ENCODE measurements around the gene CHRNG. TPM values are rescaled to one million over a fixed set of nuclear protein-coding genes. Genes with fewer than 3 reads are reported as not detected.

The CHRNG gene
- total RNA-seq, 1 donor from 2014 or later = not detected

- Mint-ChIP-seq H3K4me3 (no peak overlapping the region), H3K27me3 (no peaks in the 10 kb centered on the region), H3K36me3 (ENCODE audit: low read depth) (peaks cover 75% of the 10 kb centered on the region), H3K27ac (no peak overlapping the region), H3K4me1 (peaks cover 6% of the 10 kb centered on the region), H3K9me3 (no peaks in the 10 kb centered on the region)
- DNase-seq = no peak
- intact Hi-C loops (cut with micrococcal nuclease) = no loop called here
- ChIA-PET CTCF (no interaction called here), POLR2A (no interaction called here)
- no peak for TF ChIP-seq CTCF (IDR thresholded peaks at IDR 0.05)
- ATAC-seq (ENCODE audit: low read depth) = no peak
Measured at GRCh38 chr2:232580648-232580981, 41.1 kb downstream of the CHRNG start.

GRCh38 chr2:232581725-232582124, 42.2 kb downstream of the CHRNG start:
- TF ChIP-seq CTCF (IDR thresholded peaks at IDR 0.05) = no peak
- no peak for DNase-seq
- intact Hi-C loops (cut with micrococcal nuclease) = no loop called here
- ChIA-PET POLR2A (no interaction called here), CTCF (no interaction called here)
- no peak overlapping the region for H3K27ac Mint-ChIP-seq
- H3K9me3 Mint-ChIP-seq = no peaks in the 10 kb centered on the region
- no peak for ATAC-seq (ENCODE audit: low read depth)
- peaks cover 68% of the 10 kb centered on the region for H3K36me3 Mint-ChIP-seq (ENCODE audit: low read depth)
- no peak overlapping the region for H3K4me3 Mint-ChIP-seq
- H3K4me1 Mint-ChIP-seq = peaks cover 6% of the 10 kb centered on the region
- H3K27me3 Mint-ChIP-seq = no peaks in the 10 kb centered on the region

GRCh38 chr2:232584238-232584637, 44.7 kb downstream of the CHRNG start:
- ChIA-PET CTCF (no interaction called here), POLR2A (no interaction called here)
- Mint-ChIP-seq H3K27ac (no peak overlapping the region), H3K4me1 (peaks cover 6% of the 10 kb centered on the region), H3K9me3 (no peaks in the 10 kb centered on the region), H3K27me3 (no peaks in the 10 kb centered on the region), H3K4me3 (no peak overlapping the region), H3K36me3 (ENCODE audit: low read depth) (peaks cover 52% of the 10 kb centered on the region)
- no peak for TF ChIP-seq CTCF (IDR thresholded peaks at IDR 0.05)
- ATAC-seq (ENCODE audit: low read depth) = no peak
- intact Hi-C loops (cut with micrococcal nuclease) = no loop called here
- DNase-seq = no peak

GRCh38 chr2:232586943-232587505, 47.5 kb downstream of the CHRNG start:
- TF ChIP-seq CTCF (IDR thresholded peaks at IDR 0.05) = no peak
- Mint-ChIP-seq H3K27me3 (no peaks in the 10 kb centered on the region), H3K4me1 (no peaks in the 10 kb centered on the region), H3K9me3 (no peaks in the 10 kb centered on the region), H3K36me3 (ENCODE audit: low read depth) (peaks cover 29% of the 10 kb centered on the region), H3K27ac (no peak overlapping the region), H3K4me3 (no peak overlapping the region)
- ChIA-PET POLR2A (no interaction called here), CTCF (no interaction called here)
- intact Hi-C loops (cut with micrococcal nuclease) = no loop called here
- DNase-seq (no peak), ATAC-seq (ENCODE audit: low read depth) (no peak)

GRCh38 chr2:232587512-232587911, 48.0 kb downstream of the CHRNG start:
- no peaks in the 10 kb centered on the region for H3K27me3 Mint-ChIP-seq
- no peaks in the 10 kb centered on the region for H3K4me1 Mint-ChIP-seq
- ChIA-PET POLR2A (no interaction called here), CTCF (no interaction called here)
- H3K27ac Mint-ChIP-seq = no peak overlapping the region
- H3K9me3 Mint-ChIP-seq = no peaks in the 10 kb centered on the region
- no peak for ATAC-seq (ENCODE audit: low read depth)
- no peak for TF ChIP-seq CTCF (IDR thresholded peaks at IDR 0.05)
- H3K4me3 Mint-ChIP-seq = no peak overlapping the region
- no peak for DNase-seq
- peaks cover 24% of the 10 kb centered on the region for H3K36me3 Mint-ChIP-seq (ENCODE audit: low read depth)
- intact Hi-C loops (cut with micrococcal nuclease) = no loop called here
